SK-N-MC (cell line): ENCODE results near the gene GRM8.

Experiments
- EZH2 ChIP-seq: fragments of 200-600 bp; sonication (generic); IDR thresholded peaks from one replicate; pipeline ENCODE4 v1.6.1; 2017; ENCODE audit warnings: antibody characterized with exemption
- POLR2AphosphoS5 ChIP-seq: IDR thresholded peaks from 2 replicates; pipeline ENCODE4 v1.6.1; 2012; ENCODE audit warnings: mild to moderate bottlenecking, low read depth, low read length, borderline replicate concordance

GRCh38 chr7:127208351-127208750 is 44.4 kb downstream of the GRM8 start:
- TF ChIP-seq POLR2AphosphoS5: no peak
- no peak for TF ChIP-seq EZH2
